HepG2 (cell line): Measurements from ENCODE around the gene FNDC8. TPM values are rescaled to one million over a fixed set of nuclear protein-coding genes. Genes with fewer than 3 reads are reported as not detected.

Experiments used
- ATAD3A ChIP-seq: sonication (generic); formaldehyde crosslinking; IDR thresholded peaks from 2 replicates; pipeline ENCODE4 v1.4.0; 2020; ENCODE audit warnings: missing genetic modification reagents
- CEBPZ ChIP-seq: IDR thresholded peaks from 2 replicates; pipeline ENCODE4 v1.6.1; 2012; ENCODE audit warnings: low read length, improper control_type of control experiment
- DDIT3 ChIP-seq: sonication (generic); formaldehyde crosslinking; IDR thresholded peaks from 2 replicates; pipeline ENCODE4 v1.4.0; 2020; ENCODE audit warnings: mild to moderate bottlenecking, missing genetic modification reagents
- EED ChIP-seq: sonication (generic); formaldehyde crosslinking; IDR thresholded peaks from 2 replicates; pipeline ENCODE4 v1.5.0; 2020; ENCODE audit warnings: mild to moderate bottlenecking, missing genetic modification reagents
- FUBP1 ChIP-seq: sonication (generic); formaldehyde crosslinking; IDR thresholded peaks from 2 replicates; pipeline ENCODE4 v1.5.1; 2020; ENCODE audit warnings: missing genetic modification reagents, mild to moderate bottlenecking, borderline replicate concordance
- HMG20B ChIP-seq: conservative IDR thresholded peaks from 2 replicates; pipeline ENCODE4 v1.6.1; 2016; ENCODE audit warnings: missing genetic modification reagents, missing compliant biosample characterization
- KLF16 ChIP-seq, 2 experiments: sonication (generic) in 1 of 2; formaldehyde crosslinking in 1 of 2; IDR thresholded peaks; 2 replicates each; pipeline versions ENCODE4 v1.6.1 to v1.8.0; 2016 to 2023; ENCODE audit warnings: missing genetic modification reagents in 2 of 2, missing compliant biosample characterization in 1 of 2
- LCORL ChIP-seq, 2 experiments: fragments of 450-650 bp in 1 of 2; sonication (generic) in 1 of 2; formaldehyde crosslinking in 1 of 2; IDR thresholded peaks; 2 replicates each; pipeline versions ENCODE4 v1.5.0 to v1.6.1; 2017 to 2020; ENCODE audit warnings: antibody characterized with exemption in 1 of 2, missing genetic modification reagents in 1 of 2
- NFYB ChIP-seq: sonication (generic); formaldehyde crosslinking; IDR thresholded peaks from 2 replicates; pipeline ENCODE4 v1.4.0; 2020; ENCODE audit warnings: missing genetic modification reagents
- NR3C1 ChIP-seq: sonication (generic); formaldehyde crosslinking; IDR thresholded peaks from 2 replicates; pipeline ENCODE4 v1.4.0; 2020; ENCODE audit warnings: missing genetic modification reagents
- RCOR2 ChIP-seq: IDR thresholded peaks from 2 replicates; pipeline ENCODE4 v1.6.1; 2016; ENCODE audit warnings: missing biosample characterization, missing genetic modification reagents
- SRSF9 ChIP-seq: fragments of 200-400 bp; formaldehyde crosslinking; IDR thresholded peaks from 2 replicates; pipeline ENCODE4 v1.6.1; 2018; ENCODE audit warnings: borderline replicate concordance, mild to moderate bottlenecking, low read depth, low read length; ENCODE audit not compliant: insufficient read depth, poor library complexity, severe bottlenecking
- ZBTB10 ChIP-seq: sonication (generic); formaldehyde crosslinking; IDR thresholded peaks from 2 replicates; pipeline ENCODE4 v1.4.0; 2020; ENCODE audit warnings: missing genetic modification reagents, borderline replicate concordance
- ZBTB43 ChIP-seq: sonication (generic); formaldehyde crosslinking; conservative IDR thresholded peaks from 2 replicates; pipeline ENCODE4 v1.4.0; 2020; ENCODE audit warnings: missing genetic modification reagents
- ZNF34 ChIP-seq: sonication (generic); formaldehyde crosslinking; IDR thresholded peaks from 2 replicates; pipeline ENCODE4 v1.4.0; 2020; ENCODE audit warnings: mild to moderate bottlenecking, missing genetic modification reagents, borderline replicate concordance
- ZNF7 ChIP-seq: IDR thresholded peaks from 2 replicates; pipeline ENCODE4 v1.6.1; 2016; ENCODE audit warnings: missing biosample characterization, missing genetic modification reagents
- polyA plus RNA-seq, 8 experiments: library from polyadenylated mRNA; depleted of rRNA in 3 of 8; stranded (reverse) in 7 of 8; unstranded in 1 of 8; fragments of >200 nt; fragmentation: Illumina TruSeq in 4 of 8; extraction: Trizol in 4 of 8; gene quantifications; 2 replicates each; pipeline versions ENCODE4 v1.2.1 to v1.2.3, GENCODE V29; 2011 to 2016; ENCODE audit warnings: low read depth in 4 of 8, missing spikeins in 1 of 8, mixed read lengths in 1 of 8; ENCODE audit not compliant: insufficient read depth in 1 of 8
- total RNA-seq, 5 experiments: library from RNA; depleted of rRNA; stranded (reverse); fragments of >200 nt; fragmentation: Illumina TruSeq; extraction: Trizol; gene quantifications; 2 replicates each; pipeline ENCODE4 v1.2.3, GENCODE V29; 2016; ENCODE audit warnings: low read depth in 1 of 5

Gene FNDC8
- total and polyA plus RNA-seq, 2 of the 13 experiments (the other 11 are each of a cell fraction or from before 2014, with no cell fraction given), result not detected

GRCh38 chr17:35088356-35088880, 33.0 kb upstream of the FNDC8 start (continued):
- TF ChIP-seq ZBTB10, result no peak
- no peak for TF ChIP-seq RCOR2 (CRISPR knock-in tag)
- no peak for TF ChIP-seq DDIT3
- TF ChIP-seq SRSF9, result no peak
- TF ChIP-seq EED (CRISPR knock-in tag), result no peak
- no peak for TF ChIP-seq NR3C1 (CRISPR knock-in tag)
- no peak for TF ChIP-seq ZBTB43 (CRISPR knock-in tag)
- no peak for TF ChIP-seq ATAD3A (CRISPR knock-in tag)
- TF ChIP-seq ZNF34 (CRISPR knock-in tag), result no peak
- TF ChIP-seq HMG20B (CRISPR knock-in tag), result no peak
- TF ChIP-seq NFYB (CRISPR knock-in tag), result no peak
- TF ChIP-seq ZNF7 (CRISPR knock-in tag), result no peak
- TF ChIP-seq FUBP1 (CRISPR knock-in tag), result no peak
- TF ChIP-seq LCORL (IDR thresholded peaks at IDR 0.05), result no peak
- 0 out of 2 replicates have a peak, but pooled peaks have one; percentile 42 for TF ChIP-seq LCORL (CRISPR knock-in tag; IDR thresholded peaks at IDR 0.05)
- no peak; a peak in 1 of 4 replicates for TF ChIP-seq KLF16 (CRISPR knock-in tag; IDR thresholded peaks at IDR 0.05)
- no peak for TF ChIP-seq CEBPZ
